Erythroblast (primary cell): ENCODE results near the gene MED12L.

ENCODE experiments used
- GATA1 ChIP-seq: IDR thresholded peaks from 2 replicates; pipeline ENCODE4 v1.6.1; 2011; ENCODE audit warnings: low read depth, mild to moderate bottlenecking, control low read depth, low read length, moderate library complexity
- POLR2A ChIP-seq: IDR thresholded peaks from 2 replicates; pipeline ENCODE4 v1.6.1; 2011; ENCODE audit warnings: mild to moderate bottlenecking, low read length

GRCh38 chr3:151278230-151278629 lies 192.8 kb downstream of the MED12L start, which contains the start of gene P2RY14:
- TF ChIP-seq POLR2A (no peak), GATA1 (no peak)
